ES-I3 (cell line): Measurements from ENCODE around the gene UNC119.
A peak's percentile ranks its signal among the peaks of the same experiment; 100 is the strongest.

ENCODE experiments used
- H3K36me3 ChIP-seq: 2 replicates; pipeline ENCODE4 v1.6.1; 2013; ENCODE audit warnings: mild to moderate bottlenecking, low read length, control low read depth, moderate library complexity; ENCODE audit not compliant: insufficient read depth
- H3K4me1 ChIP-seq: 2 replicates; pipeline ENCODE4 v1.6.1; 2013; ENCODE audit warnings: mild to moderate bottlenecking, control low read depth, low read length; ENCODE audit not compliant: insufficient read depth
- H3K9ac ChIP-seq: 2 replicates; pipeline ENCODE4 v1.6.1; 2013; ENCODE audit warnings: low read depth, mild to moderate bottlenecking, low read length, moderate library complexity
- H3K9me3 ChIP-seq: 2 replicates; pipeline ENCODE4 v1.6.1; 2013; ENCODE audit warnings: mild to moderate bottlenecking, low read length, moderate library complexity; ENCODE audit not compliant: control insufficient read depth, insufficient read depth

UNC119 gene

GRCh38 chr17:28552176-28552999 lies at the start of gene UNC119:
UNC119 (minus strand) TSS chr17:28552624; CDS start chr17:28552557, 67 bp downstream.
- peak within 1 kb of the TSS; percentile 82 for H3K9ac ChIP-seq
- H3K9me3 ChIP-seq = no peaks in the 10 kb centered on the region
- H3K36me3 ChIP-seq = peaks cover 6% of the 10 kb centered on the region; the same call in 1 of the 2 replicates
- 0 out of 2 replicates have a peak, but pooled peaks cover 6% of the 10 kb centered on the region for H3K4me1 ChIP-seq

GRCh38 chr17:28599311-28600184 lies 47.1 kb upstream of the UNC119 start:
- Histone ChIP-seq H3K9me3 (no peaks in the 10 kb centered on the region), H3K9ac (peak overlapping the region; percentile 98), H3K36me3 (no peaks in the 10 kb centered on the region), H3K4me1 (peaks cover 5% of the 10 kb centered on the region; the same call in 1 of the 2 replicates)

- H3K9me3 ChIP-seq = no peaks in the 10 kb centered on the region
- peaks cover 5% of the 10 kb centered on the region; the same call in 1 of the 2 replicates for H3K4me1 ChIP-seq
- no peaks in the 10 kb centered on the region for H3K36me3 ChIP-seq
- H3K9ac ChIP-seq = peak within 1 kb of the TSS; percentile 98
Observed at GRCh38 chr17:28598799-28599310, 46.4 kb upstream of the UNC119 start, which contains the start of gene SPAG5. SPAG5 (minus strand) TSS chr17:28599025; CDS start chr17:28598946, 79 bp downstream.

GRCh38 chr17:28598389-28598788 lies 46.0 kb upstream of the UNC119 start:
- Histone ChIP-seq H3K36me3 (0 out of 2 replicates have a peak, but pooled peaks cover under 1% of the 10 kb centered on the region), H3K4me1 (peaks cover 5% of the 10 kb centered on the region; the same call in 1 of the 2 replicates), H3K9me3 (no peaks in the 10 kb centered on the region), H3K9ac (peak overlapping the region; percentile 98)

GRCh38 chr17:28597606-28598383 lies 45.4 kb upstream of the UNC119 start:
- Histone ChIP-seq H3K9ac (peak overlapping the region; percentile 98), H3K9me3 (no peaks in the 10 kb centered on the region), H3K36me3 (0 out of 2 replicates have a peak, but pooled peaks cover 6% of the 10 kb centered on the region), H3K4me1 (peaks cover 5% of the 10 kb centered on the region; the same call in 1 of the 2 replicates)

- no peak overlapping the region for H3K9ac ChIP-seq
- H3K9me3 ChIP-seq = no peaks in the 10 kb centered on the region
- H3K36me3 ChIP-seq = peaks cover 24% of the 10 kb centered on the region
- H3K4me1 ChIP-seq = no peaks in the 10 kb centered on the region
Observed at GRCh38 chr17:28592260-28592659, 39.8 kb upstream of the UNC119 start.

GRCh38 chr17:28585851-28586250 lies 33.4 kb upstream of the UNC119 start:
- Histone ChIP-seq H3K9ac (no peak overlapping the region), H3K9me3 (no peaks in the 10 kb centered on the region), H3K4me1 (no peaks in the 10 kb centered on the region), H3K36me3 (peaks cover 39% of the 10 kb centered on the region)

- Histone ChIP-seq H3K36me3 (peaks cover 39% of the 10 kb centered on the region), H3K4me1 (no peaks in the 10 kb centered on the region), H3K9me3 (no peaks in the 10 kb centered on the region), H3K9ac (no peak overlapping the region)
Observed at GRCh38 chr17:28584434-28584833, 32.0 kb upstream of the UNC119 start.

- Histone ChIP-seq H3K9me3 (no peaks in the 10 kb centered on the region), H3K9ac (no peak overlapping the region), H3K36me3 (peaks cover 41% of the 10 kb centered on the region), H3K4me1 (0 out of 2 replicates have a peak, but pooled peaks cover under 1% of the 10 kb centered on the region)
Observed at GRCh38 chr17:28582513-28582912, 30.1 kb upstream of the UNC119 start.

- Histone ChIP-seq H3K9me3 (no peaks in the 10 kb centered on the region), H3K4me1 (peaks cover 7% of the 10 kb centered on the region; the same call in 1 of the 2 replicates), H3K36me3 (peaks cover 34% of the 10 kb centered on the region), H3K9ac (no peak overlapping the region)
Observed at GRCh38 chr17:28580959-28581358, 28.5 kb upstream of the UNC119 start.

- H3K36me3 ChIP-seq = peaks cover 22% of the 10 kb centered on the region
- no peaks in the 10 kb centered on the region for H3K9me3 ChIP-seq
- H3K4me1 ChIP-seq = peaks cover 7% of the 10 kb centered on the region; the same call in 1 of the 2 replicates
- H3K9ac ChIP-seq = no peak overlapping the region
Observed at GRCh38 chr17:28579526-28579925, 27.1 kb upstream of the UNC119 start.

GRCh38 chr17:28578246-28579195 lies 26.1 kb upstream of the UNC119 start:
- Histone ChIP-seq H3K36me3 (peaks cover 18% of the 10 kb centered on the region), H3K9ac (no peak overlapping the region), H3K9me3 (no peaks in the 10 kb centered on the region), H3K4me1 (peaks cover 7% of the 10 kb centered on the region; the same call in 1 of the 2 replicates)

GRCh38 chr17:28577466-28577824 lies 25.0 kb upstream of the UNC119 start:
- Histone ChIP-seq H3K4me1 (peaks cover 7% of the 10 kb centered on the region; the same call in 1 of the 2 replicates), H3K9me3 (no peaks in the 10 kb centered on the region), H3K9ac (no peak overlapping the region), H3K36me3 (peaks cover 12% of the 10 kb centered on the region; the same call in 1 of the 2 replicates)
